Fibroblast of mammary gland (primary cell): ENCODE results near the gene GLCCI1.

Experiments
- DNase-seq: peaks from one replicate; pipeline ENCODE4 v3.0.0-alpha.2; 2010; ENCODE audit warnings: low read depth
- H3K4me3 ChIP-seq: 2 replicates; pipeline ENCODE4 v1.5.1; 2011; ENCODE audit warnings: low read depth, mild to moderate bottlenecking, low read length, moderate library complexity; ENCODE audit not compliant: control insufficient read depth
- TF ChIP-seq, protein P1 (sequence below): conservative IDR thresholded peaks from 2 replicates; pipeline ENCODE4 v1.5.1; 2011; ENCODE audit warnings: low read depth, low read length, inconsistent platforms; ENCODE audit not compliant: control insufficient read depth, insufficient read depth

The GLCCI1 gene

DNA sequence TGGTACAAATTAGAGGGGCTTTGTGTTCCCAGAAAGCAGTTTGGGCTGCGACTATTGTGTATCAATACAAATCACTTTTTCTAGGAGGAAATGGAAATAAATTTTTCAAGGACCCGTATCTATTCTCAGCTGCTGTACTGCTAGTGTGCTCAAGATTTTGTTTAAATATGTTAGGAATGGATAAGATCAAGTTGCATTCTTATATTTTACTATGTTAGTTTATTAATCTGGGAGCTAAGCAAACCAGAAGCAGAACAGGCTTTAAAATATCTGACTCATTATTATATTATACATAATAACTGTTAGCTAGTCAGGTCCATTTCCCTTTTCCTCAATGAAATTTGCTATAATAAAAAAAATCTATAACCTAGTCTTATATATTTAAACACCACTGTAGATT is 11.1 kb upstream of the GLCCI1 start:
- H3K4me3 ChIP-seq: no peak overlapping the region
- DNase-seq: no peak
- TF ChIP-seq, protein P1, sequence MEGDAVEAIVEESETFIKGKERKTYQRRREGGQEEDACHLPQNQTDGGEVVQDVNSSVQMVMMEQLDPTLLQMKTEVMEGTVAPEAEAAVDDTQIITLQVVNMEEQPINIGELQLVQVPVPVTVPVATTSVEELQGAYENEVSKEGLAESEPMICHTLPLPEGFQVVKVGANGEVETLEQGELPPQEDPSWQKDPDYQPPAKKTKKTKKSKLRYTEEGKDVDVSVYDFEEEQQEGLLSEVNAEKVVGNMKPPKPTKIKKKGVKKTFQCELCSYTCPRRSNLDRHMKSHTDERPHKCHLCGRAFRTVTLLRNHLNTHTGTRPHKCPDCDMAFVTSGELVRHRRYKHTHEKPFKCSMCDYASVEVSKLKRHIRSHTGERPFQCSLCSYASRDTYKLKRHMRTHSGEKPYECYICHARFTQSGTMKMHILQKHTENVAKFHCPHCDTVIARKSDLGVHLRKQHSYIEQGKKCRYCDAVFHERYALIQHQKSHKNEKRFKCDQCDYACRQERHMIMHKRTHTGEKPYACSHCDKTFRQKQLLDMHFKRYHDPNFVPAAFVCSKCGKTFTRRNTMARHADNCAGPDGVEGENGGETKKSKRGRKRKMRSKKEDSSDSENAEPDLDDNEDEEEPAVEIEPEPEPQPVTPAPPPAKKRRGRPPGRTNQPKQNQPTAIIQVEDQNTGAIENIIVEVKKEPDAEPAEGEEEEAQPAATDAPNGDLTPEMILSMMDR: no peak

DNA sequence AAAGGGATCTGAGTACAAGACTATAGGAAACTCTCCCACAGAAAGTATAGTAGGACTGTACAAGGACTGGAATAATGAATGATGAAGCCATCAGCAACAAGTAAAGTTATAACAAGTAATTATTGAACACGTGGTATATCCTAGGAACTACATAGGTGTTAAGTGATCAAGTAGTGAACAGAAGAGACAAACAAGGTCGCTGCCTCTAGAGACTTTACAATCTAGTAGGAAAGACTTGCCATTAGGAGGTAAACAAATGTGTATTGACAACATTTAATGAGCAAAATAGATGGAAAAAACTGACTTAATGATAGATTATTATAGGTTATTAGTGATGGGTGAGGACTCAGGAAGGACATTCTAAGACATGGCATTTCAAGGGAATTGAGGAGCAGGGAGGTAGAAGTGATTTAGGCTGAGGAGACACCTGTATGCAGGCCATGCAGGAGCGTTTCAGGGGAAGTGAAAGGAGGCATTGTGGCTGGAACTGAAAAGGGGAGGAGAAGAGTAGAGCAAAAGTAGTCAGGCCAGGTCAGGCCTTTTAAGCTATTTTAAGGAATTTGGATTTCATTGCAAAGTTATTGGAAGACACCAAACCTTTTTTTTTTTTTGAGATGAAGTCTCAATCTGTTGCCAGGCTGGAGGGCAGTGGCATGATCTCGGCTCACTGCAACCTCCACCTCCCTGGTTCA is 8.5 kb upstream of the GLCCI1 start:
- no peak for DNase-seq
- no peak overlapping the region for H3K4me3 ChIP-seq
- TF ChIP-seq, protein P1: no peak

DNA sequence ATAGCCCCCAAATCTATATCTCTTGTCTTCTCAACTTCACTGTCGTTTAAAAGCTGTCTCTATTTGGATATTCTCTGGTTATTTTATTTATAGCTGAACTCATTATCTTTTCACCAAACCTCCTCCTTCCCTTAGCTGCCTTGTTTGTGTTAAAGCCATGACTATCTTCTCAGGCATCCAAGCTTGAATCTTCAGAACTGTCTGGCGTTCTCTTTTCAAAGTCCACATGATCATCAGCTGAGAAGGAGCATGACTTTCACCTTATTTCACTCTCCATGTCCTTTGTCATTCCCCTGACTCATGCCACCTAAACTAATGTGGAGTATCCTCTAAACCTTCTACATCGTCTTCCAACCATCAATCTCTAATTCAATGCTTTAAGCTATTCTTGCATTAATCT is 5.7 kb upstream of the GLCCI1 start:
- peak; percentile 47 for DNase-seq
- TF ChIP-seq, protein P1: no peak
- no peak overlapping the region for H3K4me3 ChIP-seq

DNA sequence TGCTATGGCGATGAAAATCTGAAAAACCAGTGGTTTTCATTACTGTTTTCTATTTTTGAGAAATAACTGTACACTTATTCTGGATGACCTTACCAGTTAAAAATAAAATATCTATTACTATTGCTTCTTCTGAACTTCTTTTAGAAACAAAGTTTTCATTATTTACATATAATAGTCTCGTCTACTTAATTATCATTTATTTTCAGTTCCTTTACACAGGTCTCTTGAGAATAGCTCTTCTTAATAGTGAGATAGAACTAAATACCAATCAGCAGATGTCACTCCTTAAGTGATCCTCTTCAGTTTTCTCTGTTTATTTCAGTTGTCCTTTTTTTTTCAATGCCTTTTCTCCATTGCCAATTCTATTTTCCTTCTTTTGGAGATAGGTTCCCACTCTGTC is 4.3 kb upstream of the GLCCI1 start:
- no peak overlapping the region for H3K4me3 ChIP-seq
- TF ChIP-seq, protein P1: no peak
- no peak for DNase-seq

DNA sequence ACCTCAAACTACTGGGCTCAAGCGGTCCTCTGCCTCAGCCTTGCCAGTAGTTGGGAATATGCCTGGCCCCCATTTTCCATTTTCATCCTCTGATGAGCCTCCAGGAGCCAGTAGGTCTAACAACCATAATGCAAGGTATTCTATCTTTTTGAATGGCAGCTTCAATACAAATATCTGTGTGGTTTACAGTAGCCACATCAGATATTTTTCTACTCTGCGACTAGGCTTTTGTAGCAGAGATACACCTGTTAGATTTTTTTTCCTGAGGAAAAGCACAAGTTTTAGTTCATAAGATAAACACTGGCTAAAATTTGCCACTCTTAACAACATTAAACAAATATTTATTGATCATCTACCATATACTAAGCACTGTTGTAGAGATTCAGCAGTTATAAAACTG is 3.9 kb upstream of the GLCCI1 start:
- TF ChIP-seq, protein P1: no peak
- no peak overlapping the region for H3K4me3 ChIP-seq

DNA sequence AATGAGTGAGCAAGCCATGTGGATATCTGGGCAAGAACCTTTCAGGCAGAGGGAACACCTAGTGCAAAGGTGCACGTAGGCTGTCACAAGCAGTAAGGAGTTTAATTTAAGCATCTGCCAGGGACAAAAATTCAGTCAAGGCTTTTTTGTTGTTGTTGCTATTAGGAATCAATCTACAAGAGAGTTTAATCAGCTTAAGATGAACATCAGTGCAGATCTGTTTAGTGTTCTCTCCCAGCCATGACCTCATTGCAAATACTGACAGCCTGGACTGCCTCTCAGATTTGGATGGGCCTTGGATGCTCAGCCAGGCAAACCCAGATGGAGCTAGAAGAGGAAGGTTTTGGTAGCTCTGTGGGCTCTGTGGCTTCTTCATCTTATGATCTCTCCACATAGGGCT is 3.3 kb upstream of the GLCCI1 start:
- no peak overlapping the region for H3K4me3 ChIP-seq
- TF ChIP-seq, protein P1: no peak
- DNase-seq: no peak

More for the DNA sequence above, 3.9 kb upstream of the GLCCI1 start:
- DNase-seq: no peak
